DMS 273 treated with DMSO at 0.1 percent for 48 hours (cell line): ENCODE results near the gene TUBA1C.
"Not testable (repeated sequence)": the region's sequence is repeated elsewhere in the genome, so short reads cannot be mapped to it uniquely, and the experiment has no call there.

Experiments used
- DNase-seq: peaks from one replicate; lab custom pipeline; 2025; lab: John Stamatoyannopoulos, UW

The TUBA1C gene

DNA sequence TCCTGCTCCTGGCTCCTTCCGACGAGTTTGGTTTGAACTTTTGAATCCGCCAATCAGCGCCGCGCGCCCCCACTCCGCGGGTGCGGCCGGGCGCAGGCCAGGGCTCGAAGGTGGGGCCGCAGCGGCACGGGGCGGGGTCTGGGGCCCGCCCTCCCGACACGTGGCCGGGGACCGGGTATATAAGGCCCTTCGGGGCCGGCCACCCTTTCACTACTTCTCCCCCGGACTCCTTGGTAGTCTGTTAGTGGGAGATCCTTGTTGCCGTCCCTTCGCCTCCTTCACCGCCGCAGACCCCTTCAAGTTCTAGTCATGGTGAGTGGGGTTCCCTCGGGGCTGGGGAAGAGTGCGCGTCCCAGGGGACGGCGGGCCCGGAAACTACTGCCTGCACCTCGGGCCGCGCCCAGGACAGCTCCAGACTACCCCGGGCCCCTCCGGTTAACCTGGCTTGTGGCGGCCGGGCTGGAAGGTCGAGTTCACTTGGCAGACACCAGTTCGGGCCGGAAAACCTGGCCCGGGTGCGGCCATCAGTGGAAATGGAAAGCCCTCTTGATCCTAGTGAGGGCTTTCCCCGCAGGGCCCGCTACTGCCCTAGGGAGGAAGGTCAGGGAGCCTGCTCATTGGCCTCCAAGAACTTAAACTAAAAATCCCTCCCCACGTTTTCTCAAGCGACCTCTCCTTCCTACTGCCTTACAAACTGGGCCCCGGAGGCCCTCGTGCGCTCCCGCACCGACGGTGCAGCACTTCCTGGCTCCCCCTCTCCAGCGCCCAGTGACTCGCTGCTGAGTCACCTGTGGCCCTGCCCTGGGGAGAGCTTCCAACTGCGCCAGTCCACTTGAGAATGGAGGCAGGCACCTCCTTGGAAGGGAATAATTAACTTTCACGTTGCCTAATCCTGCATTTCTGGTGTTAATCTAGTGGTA lies at the start of gene TUBA1C:
TSS of gene TUBA1C (plus strand) at position 210 of the 920 bp plus-strand sequence. CDS start at position 310, 100 bp downstream.
- peak; percentile 71 for DNase-seq

DNA sequence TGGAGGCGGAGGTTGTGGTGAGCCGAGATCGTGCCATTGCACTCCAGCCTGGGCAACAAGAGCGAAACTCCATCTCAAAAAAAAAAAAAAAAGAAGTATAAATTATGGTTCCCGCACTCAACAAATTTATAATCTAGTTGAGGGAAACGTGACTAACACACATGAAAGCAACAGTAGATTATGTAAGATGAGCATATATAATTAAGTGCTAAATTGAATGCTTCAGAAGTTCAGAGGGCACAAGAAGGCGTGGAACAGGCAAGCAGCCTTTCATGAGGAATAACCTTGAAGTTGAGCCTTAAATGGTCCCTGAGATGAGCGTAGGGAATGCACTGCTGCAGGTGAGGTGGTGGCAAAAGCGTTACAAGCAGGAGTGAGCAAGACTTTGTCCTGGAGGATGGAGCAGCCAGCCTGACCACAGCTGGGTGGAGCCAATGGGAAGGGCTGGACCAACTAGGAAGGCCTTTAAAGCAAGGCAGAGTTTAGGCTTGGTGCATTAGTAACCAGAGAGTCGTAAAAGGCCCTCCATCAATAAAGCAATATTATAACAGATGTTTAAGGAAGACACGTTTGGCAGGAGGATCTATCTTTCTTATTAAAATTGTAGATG lies 45.4 kb upstream of the TUBA1C start:
- DNase-seq, result no peak

DNA sequence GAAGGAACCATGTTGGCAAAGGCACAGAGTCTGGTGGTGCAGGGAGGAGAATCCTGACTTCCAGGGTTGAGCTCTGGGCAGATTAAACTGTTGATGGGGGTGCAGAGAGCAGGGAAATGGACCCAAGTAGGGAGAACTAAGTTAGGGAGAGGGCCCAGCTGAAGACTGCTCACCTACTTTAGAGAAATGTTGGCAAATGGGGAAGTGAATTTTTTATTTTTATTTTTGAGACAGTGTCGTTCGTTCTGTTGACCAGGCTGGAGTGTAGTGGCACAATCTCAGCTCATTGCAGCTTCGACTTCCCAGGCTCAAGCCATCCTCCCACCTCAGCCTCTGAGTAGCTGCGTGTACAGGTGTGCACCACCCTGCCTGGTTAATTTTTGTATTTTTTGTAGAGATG lies 43.9 kb upstream of the TUBA1C start:
- no peak for DNase-seq

DNA sequence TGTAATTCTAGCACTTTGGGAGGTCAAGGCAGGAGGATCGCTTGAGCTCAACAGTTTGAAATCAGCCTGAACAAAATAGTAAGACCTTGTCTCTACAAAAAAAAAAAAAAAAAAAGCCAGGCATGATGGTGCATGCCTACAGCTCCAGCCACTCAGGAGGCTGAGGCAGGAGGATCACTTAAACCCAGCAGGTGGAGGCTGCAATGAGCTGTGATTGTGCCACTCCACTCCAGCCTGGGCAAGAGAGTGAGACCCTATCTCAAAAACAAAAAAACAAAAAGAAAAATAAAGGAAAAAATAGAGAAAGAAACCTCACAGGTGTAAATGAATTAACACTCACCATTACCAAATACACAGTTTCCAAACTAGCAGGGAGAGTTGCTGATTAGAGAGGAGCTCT lies 41.8 kb upstream of the TUBA1C start:
- no peak for DNase-seq

DNA sequence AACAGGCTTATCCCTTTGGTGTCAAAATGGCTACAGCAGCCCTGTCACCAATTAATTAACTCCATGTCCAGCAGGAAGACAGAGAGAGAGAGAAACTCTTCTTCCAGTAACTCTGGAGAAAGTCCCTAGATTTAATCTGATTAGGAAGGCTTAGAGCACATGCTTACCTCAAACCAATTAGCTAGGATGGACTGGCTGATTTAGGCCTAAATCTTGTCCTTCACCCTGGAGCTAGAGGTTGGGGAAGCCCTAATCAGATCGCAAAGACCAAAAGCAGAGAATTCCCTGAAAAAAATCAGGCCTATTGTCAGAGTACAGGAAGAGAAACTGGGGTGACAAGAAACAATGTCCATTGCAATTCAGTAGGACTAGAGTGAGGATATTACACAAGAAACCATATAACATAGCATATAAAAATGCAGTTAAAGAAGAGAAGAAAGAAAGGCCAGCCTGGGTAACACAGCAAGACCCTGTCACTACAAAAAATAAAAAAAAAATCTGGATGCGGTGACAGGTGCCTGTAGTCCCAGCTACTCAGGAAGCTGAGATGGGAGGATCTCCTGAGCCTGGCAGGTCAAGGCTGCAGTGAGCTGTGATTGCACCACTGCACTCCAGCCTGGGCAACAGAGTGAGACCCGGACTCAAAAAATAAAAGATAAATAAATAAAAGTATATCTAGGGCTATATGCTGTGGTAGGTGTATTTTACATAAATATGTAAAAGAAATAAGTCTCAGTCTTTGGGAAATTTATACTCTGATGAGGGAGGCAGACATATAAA lies 41.1 kb upstream of the TUBA1C start:
- DNase-seq, result no peak

DNA sequence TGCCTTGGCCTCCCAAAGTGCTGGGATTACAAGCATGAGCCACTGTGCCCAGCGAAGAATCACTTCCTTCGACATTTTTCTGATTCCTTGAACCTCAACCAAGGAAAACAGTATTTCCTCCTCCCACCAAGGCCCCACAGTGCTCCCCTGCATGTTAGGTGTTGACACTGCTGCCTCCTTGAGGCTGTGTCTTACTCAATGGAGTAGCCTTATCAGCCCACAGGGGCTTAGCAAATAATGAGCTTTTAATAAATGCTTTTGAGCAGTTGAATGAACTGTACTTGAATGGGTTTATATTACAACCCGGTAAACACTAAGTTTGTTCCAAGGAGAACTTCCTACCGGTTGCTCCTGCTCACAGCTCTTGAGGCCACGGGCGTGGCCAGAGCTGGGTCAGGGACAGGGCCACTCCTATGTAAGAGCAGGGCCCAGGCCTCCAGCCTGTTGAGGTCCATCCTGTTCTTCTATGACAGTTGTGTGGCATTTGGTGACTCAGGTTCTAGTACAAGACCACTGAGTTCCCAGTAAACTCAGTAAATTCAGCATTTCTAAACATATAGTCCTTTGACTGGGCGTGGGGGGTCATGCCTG lies 39.2 kb upstream of the TUBA1C start:
- DNase-seq, result no peak

DNA sequence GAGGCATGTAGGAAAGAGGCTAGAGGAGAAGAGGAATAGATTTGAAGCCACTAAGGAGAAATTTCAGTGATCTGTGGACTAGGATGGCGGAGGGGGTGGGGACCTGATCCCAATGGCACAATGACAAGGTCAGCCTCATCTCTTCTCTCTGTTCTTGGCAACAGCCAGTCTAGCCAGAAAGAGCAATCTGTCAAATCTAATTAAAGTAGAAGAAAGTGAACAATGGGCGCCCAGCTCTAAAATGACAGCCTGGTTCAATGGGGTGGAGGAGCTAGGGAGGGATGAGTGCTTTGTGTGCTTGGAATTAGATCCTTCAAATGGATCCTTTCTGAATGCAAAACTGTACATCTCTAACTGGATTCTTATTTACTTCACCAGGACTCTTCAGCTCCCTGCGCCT lies 37.2 kb upstream of the TUBA1C start:
- no peak for DNase-seq

DNA sequence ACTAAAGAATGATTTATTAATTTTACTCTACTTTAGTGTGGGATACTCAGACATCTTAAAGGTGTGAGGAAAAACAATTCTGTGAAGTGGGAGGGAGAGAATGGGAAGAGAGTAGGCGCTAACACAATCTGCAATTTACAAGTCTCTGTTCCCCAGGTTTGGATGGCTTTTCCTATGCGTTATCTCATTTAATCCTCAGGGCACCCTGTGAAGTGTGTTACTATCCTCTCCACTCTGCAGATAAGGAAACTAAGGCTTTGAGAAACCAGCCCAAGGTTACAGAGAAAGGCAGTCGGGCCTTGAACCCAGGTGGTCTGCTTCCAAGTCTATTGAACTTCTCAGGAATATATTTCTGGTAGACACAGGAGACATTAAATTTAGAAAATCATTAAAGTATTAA lies 36.2 kb upstream of the TUBA1C start:
- DNase-seq, result no peak

DNA sequence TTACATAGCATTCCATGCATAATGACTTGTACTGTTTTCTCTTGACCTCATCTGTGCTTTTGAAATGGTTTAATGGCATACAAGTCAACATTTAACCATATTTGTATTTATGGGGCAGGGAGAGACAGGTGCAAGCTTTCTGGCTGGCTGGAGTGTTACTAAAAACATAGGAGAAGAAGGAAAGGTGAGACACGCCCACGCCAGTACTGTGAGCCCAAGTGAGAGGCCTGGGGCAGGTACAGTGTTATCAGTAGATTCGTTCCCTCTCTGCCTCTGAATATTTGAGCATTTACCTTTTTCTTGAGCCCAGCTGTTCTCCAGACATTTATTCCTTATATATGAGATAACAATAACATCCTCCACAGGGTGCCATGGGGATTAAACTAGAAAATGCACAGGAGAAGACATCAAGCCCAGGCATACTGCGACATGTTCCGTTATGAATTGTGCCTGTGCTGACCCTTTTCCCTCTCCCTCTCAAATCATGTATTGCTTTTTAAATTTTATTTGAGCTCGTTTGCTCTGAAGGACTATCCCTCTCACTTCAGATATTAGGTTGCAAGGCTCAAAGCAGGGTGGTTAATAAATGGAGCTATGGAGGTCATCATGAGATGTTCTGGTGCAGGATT lies 34.6 kb upstream of the TUBA1C start:
- no peak for DNase-seq

DNA sequence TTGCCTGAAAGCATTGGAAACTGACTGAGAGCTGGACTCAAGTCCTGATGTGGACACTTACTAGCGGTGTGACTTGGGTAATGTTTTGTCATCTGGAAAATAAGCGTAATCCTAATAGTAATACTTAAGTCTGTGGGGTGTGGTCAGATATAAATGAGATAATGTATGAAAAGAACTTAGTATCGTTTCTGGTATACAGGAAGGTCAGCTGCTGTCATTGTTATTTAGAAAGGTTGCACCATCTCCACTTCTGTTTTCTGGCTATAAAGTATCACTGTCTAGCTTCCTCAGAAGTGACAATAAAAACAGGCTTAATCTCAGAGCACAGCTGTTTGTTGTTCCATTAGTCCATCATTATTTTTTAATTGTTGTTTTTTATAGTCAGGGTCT lies 34.1 kb upstream of the TUBA1C start:
- no peak for DNase-seq

DNA sequence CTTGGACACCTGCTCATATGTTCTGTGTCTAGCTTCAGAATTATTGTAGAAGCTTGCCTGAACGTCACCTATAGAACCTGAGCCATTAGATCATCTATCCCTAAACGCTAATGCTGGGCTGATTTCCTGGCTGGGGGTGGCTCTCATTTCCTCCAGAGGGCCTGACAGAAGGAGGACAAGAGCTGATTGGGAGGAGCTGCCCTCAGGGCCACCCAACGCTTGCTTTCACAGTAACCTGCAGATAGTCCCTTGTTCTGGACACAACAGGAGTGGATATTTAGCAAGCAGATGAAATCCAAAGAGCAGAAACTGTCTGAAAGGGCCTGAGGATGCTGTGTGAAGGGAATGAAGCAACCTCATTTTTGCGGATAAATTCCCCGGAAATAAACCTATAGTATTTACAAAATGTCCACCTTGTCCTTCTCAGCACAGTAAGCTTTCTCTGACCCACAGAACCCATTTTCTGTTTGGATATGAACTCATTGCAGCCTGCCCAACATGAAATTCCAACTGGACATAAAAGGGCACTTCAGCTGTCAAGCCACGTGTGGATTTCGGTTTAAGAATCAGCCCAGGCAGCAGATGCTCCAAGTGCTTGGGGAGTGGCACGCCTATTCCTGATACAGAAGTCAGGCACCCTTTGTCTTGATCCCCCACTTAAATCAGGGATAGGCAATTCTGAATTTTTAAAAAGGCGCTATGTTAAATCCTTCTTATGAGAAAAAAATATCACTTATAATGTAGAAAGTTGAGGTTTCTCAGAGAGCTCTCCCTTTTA lies 32.8 kb upstream of the TUBA1C start:
- no peak for DNase-seq

DNA sequence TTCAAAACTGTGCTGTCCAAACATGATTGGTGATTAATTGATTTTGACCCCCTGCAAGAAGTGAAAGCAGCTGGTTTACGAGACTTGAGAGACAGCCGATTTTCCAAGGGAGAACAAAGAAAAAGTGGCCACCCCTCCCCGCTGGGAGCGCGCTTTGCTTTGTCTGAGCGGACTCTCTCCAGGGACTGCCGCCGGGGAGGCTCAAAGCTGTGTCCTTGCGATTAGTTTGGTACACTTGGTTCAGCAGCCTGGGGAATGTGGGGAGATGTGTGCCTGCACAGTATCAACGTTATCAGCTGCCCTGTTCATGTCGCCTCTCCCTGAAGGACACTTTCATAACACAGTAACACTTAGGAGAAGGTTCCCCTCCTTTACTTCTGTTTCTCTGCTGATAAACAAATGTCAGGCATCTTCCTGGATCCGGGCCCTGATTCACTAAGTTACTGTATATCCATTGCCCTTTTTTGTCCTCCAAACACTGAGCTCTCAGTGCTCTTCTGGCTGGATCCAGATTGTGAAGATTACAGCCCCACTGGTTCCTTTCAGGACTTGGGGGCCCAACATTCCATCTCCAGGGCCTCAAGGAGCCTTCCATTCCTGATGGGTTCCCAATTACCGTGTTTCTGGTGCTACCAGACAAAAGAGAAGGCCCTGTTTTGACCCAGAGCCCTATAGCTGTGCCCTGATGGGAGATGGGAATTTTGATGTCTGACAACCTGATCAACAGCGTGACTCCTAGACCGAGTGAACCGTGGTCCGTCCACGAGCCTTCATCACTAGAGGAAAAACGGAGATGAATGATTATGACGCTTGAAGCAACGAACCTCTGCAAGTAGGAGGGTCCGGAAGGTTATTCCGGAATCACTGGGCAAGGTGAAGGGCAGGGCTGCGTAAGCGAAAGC lies 31.7 kb upstream of the TUBA1C start:
- DNase-seq, result peak; percentile 3

DNA sequence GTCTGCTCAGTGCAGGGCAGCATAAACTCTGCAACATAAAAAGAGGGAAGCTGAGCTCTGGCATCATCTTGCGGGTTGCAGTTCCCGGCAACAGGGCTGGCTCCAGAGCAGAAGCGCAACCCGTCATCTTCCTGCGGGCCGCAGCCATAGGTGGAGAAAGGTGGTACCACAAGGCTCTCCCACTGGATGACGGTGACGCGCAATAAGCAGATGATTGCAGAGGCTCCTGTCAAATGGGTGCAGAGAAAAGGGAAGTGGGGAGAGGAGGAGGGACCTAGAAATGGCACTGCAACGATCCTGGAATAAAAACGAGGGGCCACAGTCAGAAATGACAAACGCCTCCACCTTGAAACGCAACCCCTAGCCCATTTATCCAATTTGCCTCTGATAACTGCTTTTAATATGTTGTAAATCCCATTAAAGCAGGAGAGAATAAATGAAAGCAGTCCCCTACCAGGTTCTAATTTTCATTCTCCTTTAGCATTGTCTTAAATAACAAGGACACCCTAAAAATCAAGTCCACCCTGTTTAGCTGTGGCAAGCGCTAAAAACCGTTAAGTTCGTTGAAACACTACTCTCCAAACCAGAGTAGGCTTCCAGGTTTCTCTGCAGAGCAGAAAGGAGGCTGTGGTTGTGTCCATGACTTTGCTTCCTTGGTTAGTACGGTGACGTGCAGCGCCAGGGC lies 30.9 kb upstream of the TUBA1C start:
- DNase-seq, result no peak

DNA sequence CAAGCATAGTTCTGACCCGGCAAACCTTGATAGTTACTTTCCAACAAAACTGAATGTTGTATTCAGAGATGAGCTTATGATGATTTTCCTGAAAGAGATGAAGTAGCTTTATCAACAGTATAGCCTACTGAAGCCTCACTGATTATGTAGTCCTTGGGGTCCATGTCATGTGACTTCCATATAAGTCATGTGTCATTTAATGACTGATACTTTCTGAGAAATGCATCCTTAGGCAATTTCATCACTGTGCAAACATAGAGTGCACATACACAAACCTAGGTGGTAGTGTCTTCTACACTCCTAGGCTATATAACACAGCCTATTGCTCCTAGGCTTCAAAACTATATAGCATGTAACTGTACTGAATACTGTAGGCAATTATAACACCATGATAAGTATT lies 28.5 kb upstream of the TUBA1C start:
- no peak for DNase-seq

DNA sequence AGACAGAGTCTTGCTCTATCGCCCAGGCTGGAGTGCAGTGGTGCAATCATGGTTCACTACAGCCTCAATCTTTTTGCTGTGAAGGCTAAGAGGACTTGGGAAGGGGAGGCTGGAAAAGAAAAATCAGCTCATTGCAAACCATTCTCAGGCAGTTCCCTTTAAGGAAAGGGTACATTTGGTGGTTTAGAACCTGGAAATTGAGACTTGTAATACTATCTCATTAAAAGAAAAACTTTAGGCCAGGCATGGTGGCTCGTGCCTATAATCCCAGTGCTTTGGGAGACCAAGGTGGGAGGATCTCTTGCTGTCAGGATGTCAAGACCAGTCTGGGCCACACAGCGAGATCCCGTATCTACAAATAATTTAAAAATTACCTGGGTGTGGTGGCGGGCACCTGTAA lies 21.3 kb upstream of the TUBA1C start:
- no peak for DNase-seq

DNA sequence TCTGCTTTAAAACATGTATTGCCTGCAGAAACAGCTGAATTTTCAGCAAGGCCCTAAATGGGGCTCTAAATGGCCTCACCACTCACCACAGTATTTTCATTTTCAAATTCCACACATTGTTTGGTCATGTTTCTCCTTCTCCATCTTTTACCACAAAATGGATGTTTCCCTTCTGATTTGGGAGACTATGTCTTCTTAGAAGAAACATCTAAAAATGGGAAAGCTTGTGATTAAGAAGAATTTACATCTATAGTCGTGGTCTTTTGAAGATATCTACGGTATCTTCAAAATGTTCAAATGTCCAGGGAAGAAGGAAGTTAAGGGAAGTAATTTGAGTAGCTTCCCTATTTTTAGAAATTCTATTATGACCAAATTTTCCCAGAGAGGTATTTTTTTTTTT lies 20.7 kb upstream of the TUBA1C start:
- DNase-seq, result no peak

DNA sequence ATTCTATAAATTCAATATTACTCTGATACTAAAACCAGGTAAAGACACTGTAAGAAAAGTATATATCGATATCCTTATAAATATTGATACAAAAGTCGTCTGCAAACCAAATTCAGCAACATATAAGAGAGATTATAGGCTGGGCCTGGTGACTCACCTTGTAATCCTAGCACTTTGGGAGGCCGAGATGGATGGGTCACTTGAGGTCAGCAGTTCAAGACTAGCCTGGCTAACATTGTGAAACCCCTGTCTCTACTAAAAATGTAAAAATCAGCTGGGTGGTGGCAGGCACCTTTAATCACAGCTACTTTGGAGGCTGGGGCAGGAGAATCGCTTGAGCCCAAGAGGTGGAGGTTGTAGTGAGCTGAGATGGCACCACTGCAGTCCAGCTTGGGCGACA lies 13.5 kb upstream of the TUBA1C start:
- no peak for DNase-seq

DNA sequence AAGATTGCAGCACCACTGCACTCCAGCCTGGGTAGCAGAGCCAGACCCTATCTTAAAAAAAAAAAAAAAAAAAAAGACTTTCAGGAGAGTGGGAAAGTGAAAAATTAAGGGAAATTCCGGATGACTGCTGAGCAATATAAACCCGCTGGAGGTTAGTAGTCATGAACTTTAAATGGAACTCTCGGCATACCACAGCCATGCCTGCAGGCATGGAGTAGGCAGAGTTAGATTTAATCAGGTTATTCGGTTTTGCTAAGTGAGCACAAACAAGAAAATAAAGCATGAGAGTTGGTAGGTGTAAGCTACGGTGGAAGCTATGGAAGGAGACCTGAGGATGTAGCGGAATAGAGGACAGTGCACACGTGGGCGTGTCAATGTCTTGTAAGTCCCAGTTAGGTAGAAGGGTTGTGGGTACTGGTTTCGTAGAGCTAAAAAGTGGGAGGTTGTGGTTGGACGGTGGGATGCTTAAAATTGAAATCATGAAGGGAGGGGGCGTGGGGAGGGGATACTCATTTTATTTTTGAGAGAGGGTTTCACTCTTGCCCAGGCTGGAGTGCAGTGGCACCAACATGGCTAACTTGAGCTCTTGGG lies 11.8 kb upstream of the TUBA1C start:
- no peak for DNase-seq

DNA sequence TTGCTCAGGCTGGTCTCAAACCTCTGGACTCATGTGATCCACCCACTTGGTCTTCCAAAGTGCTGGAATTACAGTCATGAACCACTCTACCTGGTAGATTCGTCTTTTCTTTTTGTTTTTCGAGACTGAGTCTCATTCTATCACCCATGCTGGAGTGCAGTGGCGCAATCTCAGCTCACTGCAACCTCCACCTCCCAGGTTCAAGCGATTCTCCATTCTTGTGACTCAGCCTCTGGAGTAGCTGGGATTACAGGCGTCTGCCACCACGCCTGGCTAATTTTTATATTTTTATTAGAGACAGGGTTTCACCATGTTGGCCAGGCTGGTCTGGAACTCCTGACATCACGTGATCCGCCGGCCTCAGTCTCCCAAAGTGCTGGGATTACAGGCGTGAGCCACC lies 9.4 kb upstream of the TUBA1C start:
- not testable (repeated sequence) for DNase-seq
